ENCODE results near the gene MYL7. TPM values are rescaled to one million over a fixed set of nuclear protein-coding genes. Genes with fewer than 3 reads are reported as not detected.
"Not testable (repeated sequence)": the region's sequence is repeated elsewhere in the genome, so short reads cannot be mapped to it uniquely, and the experiment has no call there.

MYL7 gene
- polyA plus RNA-seq, 1 of the 3 experiments (the other 2 are of a cell fraction), result not detected

GRCh38 chr7:44175730-44176129 is 34.6 kb upstream of the MYL7 start (continued):
- TF ChIP-seq REST (IDR thresholded peaks at IDR 0.05; ENCODE audit: low read depth, low read length) (no peak), POLR2AphosphoS5 (IDR thresholded peaks at IDR 0.05; ENCODE audit: low read depth, low read length) (no peak), ELF1 (IDR thresholded peaks at IDR 0.05) (no peak)

- H4K20me1 ChIP-seq (ENCODE audit: insufficient read depth); H3K4me2 ChIP-seq; H3K27me3 ChIP-seq (ENCODE audit: insufficient read depth); H2AFZ ChIP-seq (ENCODE audit: low read depth); H3F3A ChIP-seq (replicated peaks; ENCODE audit: insufficient read depth); H3K9me3 ChIP-seq; H3K9ac ChIP-seq; H3K36me3 ChIP-seq (replicated peaks in 1 of 2; ENCODE audit: control insufficient read depth in 1 of 2, insufficient read depth in 2 of 2, low read length in 1 of 2); H3K4me3 ChIP-seq (ENCODE audit: low read depth in 2 of 2, low read length in 1 of 2); H3K9me2 ChIP-seq; H3K79me2 ChIP-seq (ENCODE audit: insufficient read depth); DNase-seq; H3K27ac ChIP-seq (ENCODE audit: low read depth in 2 of 2, low read length in 1 of 2); CTCF ChIA-PET; POLR2A ChIA-PET: not testable (repeated sequence)
- 0% methylated on average over 1 of the region's 1 CpG for WGBS (ENCODE audit: low lambda C conversion rate)
- H3K4me1 ChIP-seq (ENCODE audit: control insufficient read depth in 1 of 2, insufficient read depth in 2 of 2, low read depth in 1 of 2, low read length in 1 of 2), result peaks cover 4 to 11% of the 10 kb centered on the region in 2 experiments; a peak in 2 of 4 replicates
These were observed 33.5 kb upstream of the MYL7 start for GRCh38 chr7:44174694-44174948.

- Histone ChIP-seq H3K27ac (ENCODE audit: low read depth in 2 of 2, low read length in 1 of 2) (no peak overlapping the region), H3K4me1 (ENCODE audit: control insufficient read depth in 1 of 2, insufficient read depth in 2 of 2, low read depth in 1 of 2, low read length in 1 of 2) (peaks cover 4 to 11% of the 10 kb centered on the region in 2 experiments; a peak in 2 of 4 replicates), H3K36me3 (replicated peaks in 1 of 2; ENCODE audit: control insufficient read depth in 1 of 2, insufficient read depth in 2 of 2, low read length in 1 of 2) (no peaks in the 10 kb centered on the region), H3F3A (replicated peaks; ENCODE audit: insufficient read depth) (no peaks in the 10 kb centered on the region), H3K9me2 (no peaks in the 10 kb centered on the region), H4K20me1 (ENCODE audit: insufficient read depth) (no peaks in the 10 kb centered on the region), H3K9me3 (no peaks in the 10 kb centered on the region), H3K4me3 (ENCODE audit: low read depth in 2 of 2, low read length in 1 of 2) (no peak overlapping the region), H3K4me2 (no peak overlapping the region), H3K9ac (no peak overlapping the region), H3K27me3 (ENCODE audit: insufficient read depth) (no peaks in the 10 kb centered on the region; the same call in 1 of the 2 replicates), H3K79me2 (ENCODE audit: insufficient read depth) (no peaks in the 10 kb centered on the region), H2AFZ (ENCODE audit: low read depth) (no peak overlapping the region)
- ChIA-PET CTCF (interaction anchor here (1.4 kb wide), 1 partner anchor 22 kb away, joined by 9 read pairs; no protein-coding TSS in a partner anchor), POLR2A (no interaction called here)
- DNase-seq, result no peak
- WGBS (ENCODE audit: low lambda C conversion rate), result 26% methylated on average over 3 of the region's 3 CpGs
- TF ChIP-seq MEF2A (IDR thresholded peaks at IDR 0.05; ENCODE audit: borderline replicate concordance, low read depth) (no peak), RXRA (IDR thresholded peaks at IDR 0.05; ENCODE audit: borderline replicate concordance, low read depth) (no peak), FOXM1 (IDR thresholded peaks at IDR 0.05; ENCODE audit: low read depth) (no peak), TEAD4 (IDR thresholded peaks at IDR 0.05; ENCODE audit: borderline replicate concordance, insufficient read depth) (no peak), EP300 (IDR thresholded peaks at IDR 0.05; ENCODE audit: borderline replicate concordance in 1 of 2, low read depth in 1 of 2, low read length in 1 of 2) (no peak), MXI1 (IDR thresholded peaks at IDR 0.05; ENCODE audit: low read depth, low read length) (no peak), JUND (IDR thresholded peaks at IDR 0.05) (no peak), FOXJ3 (CRISPR knock-in tag; IDR thresholded peaks at IDR 0.05) (no peak), YY1 (IDR thresholded peaks at IDR 0.05; ENCODE audit: low read depth) (no peak), RAD21 (IDR thresholded peaks at IDR 0.05; ENCODE audit: low read length) (no peak), ELF1 (IDR thresholded peaks at IDR 0.05) (no peak), PBX3 (IDR thresholded peaks at IDR 0.05) (no peak), GATA2 (CRISPR knock-in tag; IDR thresholded peaks at IDR 0.05) (no peak), POLR2AphosphoS5 (IDR thresholded peaks at IDR 0.05; ENCODE audit: low read depth, low read length) (no peak), SIN3A (IDR thresholded peaks at IDR 0.05; ENCODE audit: borderline replicate concordance, low read depth, low read length) (no peak)
- TF ChIP-seq, protein P1, sequence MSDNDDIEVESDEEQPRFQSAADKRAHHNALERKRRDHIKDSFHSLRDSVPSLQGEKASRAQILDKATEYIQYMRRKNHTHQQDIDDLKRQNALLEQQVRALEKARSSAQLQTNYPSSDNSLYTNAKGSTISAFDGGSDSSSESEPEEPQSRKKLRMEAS (IDR thresholded peaks at IDR 0.05; ENCODE audit: low read depth), result no peak
- TF ChIP-seq, protein P2, sequence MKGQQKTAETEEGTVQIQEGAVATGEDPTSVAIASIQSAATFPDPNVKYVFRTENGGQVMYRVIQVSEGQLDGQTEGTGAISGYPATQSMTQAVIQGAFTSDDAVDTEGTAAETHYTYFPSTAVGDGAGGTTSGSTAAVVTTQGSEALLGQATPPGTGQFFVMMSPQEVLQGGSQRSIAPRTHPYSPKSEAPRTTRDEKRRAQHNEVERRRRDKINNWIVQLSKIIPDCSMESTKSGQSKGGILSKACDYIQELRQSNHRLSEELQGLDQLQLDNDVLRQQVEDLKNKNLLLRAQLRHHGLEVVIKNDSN (IDR thresholded peaks at IDR 0.05; ENCODE audit: borderline replicate concordance, low read depth), result no peak
- TF ChIP-seq, protein P3, sequence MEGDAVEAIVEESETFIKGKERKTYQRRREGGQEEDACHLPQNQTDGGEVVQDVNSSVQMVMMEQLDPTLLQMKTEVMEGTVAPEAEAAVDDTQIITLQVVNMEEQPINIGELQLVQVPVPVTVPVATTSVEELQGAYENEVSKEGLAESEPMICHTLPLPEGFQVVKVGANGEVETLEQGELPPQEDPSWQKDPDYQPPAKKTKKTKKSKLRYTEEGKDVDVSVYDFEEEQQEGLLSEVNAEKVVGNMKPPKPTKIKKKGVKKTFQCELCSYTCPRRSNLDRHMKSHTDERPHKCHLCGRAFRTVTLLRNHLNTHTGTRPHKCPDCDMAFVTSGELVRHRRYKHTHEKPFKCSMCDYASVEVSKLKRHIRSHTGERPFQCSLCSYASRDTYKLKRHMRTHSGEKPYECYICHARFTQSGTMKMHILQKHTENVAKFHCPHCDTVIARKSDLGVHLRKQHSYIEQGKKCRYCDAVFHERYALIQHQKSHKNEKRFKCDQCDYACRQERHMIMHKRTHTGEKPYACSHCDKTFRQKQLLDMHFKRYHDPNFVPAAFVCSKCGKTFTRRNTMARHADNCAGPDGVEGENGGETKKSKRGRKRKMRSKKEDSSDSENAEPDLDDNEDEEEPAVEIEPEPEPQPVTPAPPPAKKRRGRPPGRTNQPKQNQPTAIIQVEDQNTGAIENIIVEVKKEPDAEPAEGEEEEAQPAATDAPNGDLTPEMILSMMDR (IDR thresholded peaks at IDR 0.05), result no peak
These were observed 33.0 kb upstream of the MYL7 start for GRCh38 chr7:44173911-44174693.
